ENCODE results near the gene GRM5.

GRCh38 chr11:89052220-89052619 is 13.6 kb downstream of the GRM5 start:
- TF ChIP-seq POLR2A (IDR thresholded peaks at IDR 0.05; ENCODE audit: low read depth, low read length): no peak
- no peak for TF ChIP-seq POLR2AphosphoS5 (IDR thresholded peaks at IDR 0.05; ENCODE audit: low read depth, low read length)
- no peak for TF ChIP-seq TAF1 (IDR thresholded peaks at IDR 0.05; ENCODE audit: low read depth, low read length)
- no peak for TF ChIP-seq PAX5 (IDR thresholded peaks at IDR 0.05; ENCODE audit: insufficient read depth, low read length, severe bottlenecking)
